ENCODE data around the gene MRPL32.

MRPL32 gene

DNA sequence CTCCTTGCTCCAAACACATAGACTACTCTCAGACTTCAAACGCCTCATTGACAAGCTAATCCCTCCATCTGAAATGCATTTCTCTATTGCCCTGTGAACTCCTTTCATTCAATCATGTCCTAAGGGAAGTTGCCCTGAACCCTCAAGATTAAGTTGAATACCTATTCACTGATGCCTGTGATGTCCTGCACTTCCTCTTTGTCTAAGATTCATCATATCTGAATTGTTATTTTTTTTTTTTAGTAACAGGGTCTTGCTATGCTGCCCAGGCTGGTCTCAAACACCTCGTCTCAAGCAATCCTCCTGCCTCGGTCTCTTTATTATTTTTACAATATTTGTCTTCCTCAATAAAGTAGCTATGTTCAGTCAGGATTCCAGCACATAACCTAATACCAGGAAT is 3.4 kb upstream of the MRPL32 start:
- no peak for FAIRE-seq

DNA sequence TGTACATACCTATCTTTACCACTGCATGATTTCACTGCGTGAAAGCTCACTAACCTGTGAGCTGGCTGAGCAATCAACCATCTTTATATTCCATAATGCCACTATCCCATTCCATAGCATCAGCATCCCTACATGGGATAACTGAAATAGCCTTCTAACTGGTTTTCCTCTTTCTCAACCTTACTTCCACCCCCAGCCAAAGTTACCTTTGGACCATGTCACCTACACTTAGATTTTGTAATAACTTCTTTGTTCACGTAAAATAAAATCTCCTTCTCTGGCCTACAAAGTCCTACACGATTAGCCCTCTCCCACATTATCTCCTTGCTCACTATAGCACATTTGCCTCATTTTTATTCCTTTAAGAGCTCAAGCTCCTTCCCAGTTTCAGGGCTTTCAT is 2.7 kb upstream of the MRPL32 start:
- no peak for FAIRE-seq

- FAIRE-seq: no peak
Observed at GRCh38 chr7:42930889-42931288, 1.3 kb upstream of the MRPL32 start.

DNA sequence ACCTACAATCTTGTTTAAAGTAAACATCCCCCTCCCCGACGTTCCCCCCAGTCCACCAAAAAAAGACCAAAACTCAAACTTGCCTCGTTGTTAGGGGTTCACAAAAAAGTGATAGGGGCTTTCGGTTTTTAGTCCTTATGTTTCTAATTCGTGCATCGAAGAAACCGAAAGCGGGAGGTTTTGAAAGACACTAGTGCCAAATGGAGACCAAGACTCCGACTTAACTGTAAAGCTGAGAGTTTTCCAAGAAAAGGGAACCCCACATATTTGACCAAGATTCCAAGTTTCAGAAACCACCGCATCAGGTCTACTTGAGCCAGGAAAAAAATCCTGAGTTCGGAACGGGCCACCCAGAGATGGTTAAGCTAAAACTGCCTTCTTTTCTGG is 736 bp upstream of the MRPL32 start:
- FAIRE-seq: no peak

DNA sequence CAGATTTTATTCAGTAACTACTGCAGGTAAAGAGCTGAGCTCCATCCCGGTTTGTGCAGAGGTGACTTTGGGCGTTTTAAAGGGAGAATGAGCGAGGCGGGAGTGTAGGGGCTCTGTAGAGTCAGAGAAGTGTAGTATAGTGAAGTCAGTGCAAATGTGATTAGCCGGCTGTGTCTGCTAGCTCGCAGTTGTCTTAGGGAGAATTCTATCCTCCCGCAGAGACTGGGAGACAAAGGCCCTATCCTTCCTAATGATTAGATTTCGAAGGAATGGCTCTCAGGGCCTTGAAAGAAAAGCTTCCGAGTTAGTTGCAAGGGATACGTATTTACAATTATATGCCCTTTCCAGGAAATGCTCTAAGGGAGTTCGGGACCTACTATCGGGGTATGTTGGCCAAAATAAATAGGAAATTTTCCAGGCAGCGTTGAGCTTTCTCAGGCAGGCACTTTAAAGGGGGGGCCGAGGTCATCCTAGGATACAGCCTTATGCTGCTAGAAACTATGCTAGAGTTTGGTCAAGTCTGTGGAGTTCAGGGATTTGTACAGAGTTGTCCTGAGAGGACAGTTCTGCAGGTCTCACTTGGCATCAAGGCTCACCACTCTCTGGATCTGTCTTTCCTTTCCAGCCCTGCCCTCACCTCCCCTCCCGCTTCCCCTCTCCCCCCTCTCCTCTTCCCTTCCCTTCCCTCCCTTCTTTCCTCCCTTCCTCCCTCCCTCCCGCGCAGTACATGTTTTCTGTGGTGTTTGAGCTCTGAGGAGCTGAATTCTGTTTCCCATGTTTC is 825 bp downstream of the MRPL32 start:
- no peak for FAIRE-seq

DNA sequence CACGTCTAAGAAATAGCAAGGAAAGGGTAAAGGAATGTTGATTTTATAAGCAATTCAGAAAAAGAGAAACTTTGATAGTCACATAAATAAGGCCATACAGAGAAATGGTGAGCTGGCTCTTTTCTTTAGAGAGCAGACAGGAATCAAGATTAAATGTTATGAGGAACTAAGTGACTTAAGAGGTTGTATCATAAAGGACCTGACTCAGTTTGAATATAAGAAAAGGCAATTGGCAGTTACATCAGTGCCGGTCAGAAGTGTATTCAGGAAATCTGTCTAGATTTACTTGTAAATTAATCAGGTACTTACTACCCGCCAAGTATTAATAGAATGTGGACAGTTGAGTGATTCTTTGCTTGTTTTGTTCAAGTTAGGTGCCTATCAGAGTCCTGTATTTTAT is 2.1 kb downstream of the MRPL32 start:
- no peak for FAIRE-seq

GRCh38 chr7:42935861-42936260 is 3.7 kb downstream of the MRPL32 start:
- no peak for FAIRE-seq

GRCh38 chr7:42939457-42940240 is 7.5 kb downstream of the MRPL32 start:
- FAIRE-seq: no peak

- FAIRE-seq: no peak
Observed at GRCh38 chr7:42940985-42941847, 9.0 kb downstream of the MRPL32 start.

- FAIRE-seq: no peak
Observed at GRCh38 chr7:42945821-42946626, 13.8 kb downstream of the MRPL32 start.

DNA sequence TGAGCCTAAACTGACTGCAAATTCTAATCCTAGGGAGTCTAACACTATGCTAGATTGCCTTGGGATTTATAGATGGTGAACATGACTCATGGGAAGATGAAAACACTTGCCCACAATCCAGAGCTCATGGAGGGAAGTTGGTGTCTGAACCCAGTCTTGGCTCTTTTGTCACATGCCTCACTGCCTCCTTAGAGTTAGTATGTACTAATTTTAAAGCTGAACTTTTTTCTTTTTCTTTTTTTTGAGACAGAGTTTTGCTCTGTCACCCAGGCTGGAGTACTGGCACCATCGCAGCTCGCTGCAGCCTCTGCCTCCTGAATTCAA is 14.4 kb downstream of the MRPL32 start:
- no peak for FAIRE-seq

- FAIRE-seq: no peak
Observed at GRCh38 chr7:42947521-42947920, 15.3 kb downstream of the MRPL32 start.

DNA sequence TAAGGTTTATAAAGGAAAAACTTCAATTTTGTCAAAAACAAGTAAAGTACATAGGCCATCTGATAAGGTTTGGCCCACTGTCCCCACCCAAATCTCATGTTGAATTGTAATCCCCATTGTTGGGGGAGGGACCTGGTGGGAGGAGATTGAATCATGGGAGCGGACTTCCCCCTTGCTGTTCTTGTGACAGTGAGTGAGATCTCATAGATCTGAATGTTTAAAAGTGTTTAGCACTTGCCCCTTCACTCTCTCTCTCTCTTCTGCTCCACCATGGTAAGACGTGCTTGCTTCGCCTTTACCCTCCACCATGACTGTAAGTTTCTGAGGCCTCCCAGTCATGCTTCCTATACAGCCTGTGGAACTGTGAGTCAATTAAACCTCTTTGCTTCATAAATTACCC is 18.2 kb downstream of the MRPL32 start:
- no peak for FAIRE-seq

GRCh38 chr7:42952328-42952727 is 20.2 kb downstream of the MRPL32 start:
- no peak for FAIRE-seq

- FAIRE-seq: no peak
Observed at GRCh38 chr7:42953994-42954393, 21.8 kb downstream of the MRPL32 start.

DNA sequence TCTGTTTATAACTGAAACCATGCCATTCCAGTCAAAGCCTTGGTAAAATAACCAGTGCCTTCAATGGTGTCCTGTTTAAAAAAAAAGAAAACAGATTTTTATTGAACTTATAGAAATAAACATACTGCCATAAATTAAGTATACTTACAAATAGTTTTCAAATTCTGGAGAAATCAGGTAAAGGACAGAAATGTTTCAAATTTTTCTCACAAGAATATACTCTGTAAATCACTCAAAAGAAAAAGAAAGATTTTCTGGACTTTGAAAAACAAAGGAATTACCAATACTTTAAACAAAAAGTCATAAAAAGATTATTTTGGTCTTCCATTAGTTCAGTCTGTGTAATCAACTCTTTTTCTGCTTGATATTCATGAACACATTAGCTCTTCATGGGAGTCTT is 23.9 kb downstream of the MRPL32 start:
- FAIRE-seq: no peak

GRCh38 chr7:42959549-42959948 is 27.4 kb downstream of the MRPL32 start:
- FAIRE-seq: no peak

DNA sequence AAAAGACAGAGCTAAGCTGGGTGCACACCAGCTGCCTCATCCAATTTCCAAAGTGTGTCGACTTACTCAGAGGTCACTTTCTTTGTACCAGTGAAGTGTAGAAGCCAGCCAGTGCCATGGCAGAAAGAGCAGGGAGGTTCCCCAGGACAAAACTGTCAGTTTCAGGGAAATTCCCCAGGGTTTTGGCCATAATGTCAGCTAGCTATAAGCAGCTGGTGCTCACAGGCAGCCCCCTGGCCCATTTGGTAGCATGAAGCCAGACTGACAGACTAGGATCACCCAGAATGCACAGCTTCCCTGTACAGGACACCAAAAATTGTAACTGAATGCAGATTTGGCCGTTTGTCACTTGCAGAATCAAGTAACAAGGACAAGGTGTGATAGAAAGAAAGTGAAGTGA is 28.6 kb downstream of the MRPL32 start:
- no peak for FAIRE-seq

DNA sequence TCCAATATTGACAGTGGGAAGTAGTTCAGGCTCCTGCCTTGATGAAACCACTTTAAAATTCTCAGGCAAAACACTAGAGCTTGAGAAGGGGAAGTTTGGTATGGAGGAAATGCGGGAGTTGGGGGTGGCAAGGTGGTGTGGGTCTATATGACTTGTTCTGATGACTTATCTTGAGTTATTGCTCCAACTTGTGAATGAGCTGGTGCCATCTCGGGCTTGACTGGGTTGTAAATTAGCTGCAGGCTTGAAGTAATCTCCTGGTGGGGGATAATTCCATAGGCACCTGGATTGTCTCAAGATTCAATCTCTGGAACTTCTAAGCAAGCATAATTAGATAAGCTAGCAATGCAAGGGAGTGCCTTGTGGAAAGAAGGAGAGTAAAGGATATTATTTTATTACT is 29.0 kb downstream of the MRPL32 start:
- no peak for FAIRE-seq

GRCh38 chr7:42964293-42964692 is 32.1 kb downstream of the MRPL32 start:
- FAIRE-seq: no peak

DNA sequence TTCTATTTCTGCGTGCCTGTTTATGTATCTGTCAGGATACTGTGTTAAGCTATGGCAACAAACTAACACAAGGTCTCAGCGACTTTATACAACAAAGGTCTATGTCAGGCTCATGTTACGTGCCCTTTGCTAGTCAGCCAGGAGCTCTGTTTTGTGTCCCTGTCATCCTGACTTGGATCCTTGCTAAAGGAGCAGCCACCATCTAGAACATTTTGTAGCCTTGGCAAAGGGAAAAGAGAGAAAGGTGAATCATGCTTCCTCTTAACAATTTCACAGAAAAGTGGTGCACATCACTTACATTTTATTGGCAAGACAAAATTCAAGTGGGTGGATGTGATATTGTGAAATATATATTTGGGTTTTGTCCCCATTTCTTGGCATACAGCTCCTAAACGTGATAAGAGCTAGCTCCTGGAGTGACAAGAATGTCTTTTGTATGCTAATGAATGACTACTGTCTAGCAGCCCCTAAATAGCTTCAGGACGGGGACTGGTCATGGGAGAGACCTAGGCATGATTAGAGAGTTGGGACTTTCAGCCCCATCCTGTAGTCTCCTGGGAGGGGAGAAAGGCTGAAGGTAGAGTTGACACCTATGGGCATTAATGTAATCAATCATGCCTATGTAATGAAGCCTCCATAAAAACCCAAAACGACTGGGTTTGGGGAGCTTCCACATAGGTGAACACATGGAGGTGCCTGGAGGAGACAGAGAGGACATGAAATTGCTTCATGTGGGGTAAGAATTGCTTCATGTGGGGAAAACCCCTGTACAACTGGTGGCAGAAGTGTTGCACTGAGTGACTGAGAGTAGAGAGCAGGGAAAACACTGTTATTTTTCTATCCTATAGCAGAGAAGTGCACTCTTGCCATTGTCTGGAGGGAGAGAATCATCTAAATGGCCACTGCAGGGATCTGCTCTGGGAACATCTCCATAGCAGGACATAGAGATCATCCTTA is 33.0 kb downstream of the MRPL32 start:
- FAIRE-seq: no peak

DNA sequence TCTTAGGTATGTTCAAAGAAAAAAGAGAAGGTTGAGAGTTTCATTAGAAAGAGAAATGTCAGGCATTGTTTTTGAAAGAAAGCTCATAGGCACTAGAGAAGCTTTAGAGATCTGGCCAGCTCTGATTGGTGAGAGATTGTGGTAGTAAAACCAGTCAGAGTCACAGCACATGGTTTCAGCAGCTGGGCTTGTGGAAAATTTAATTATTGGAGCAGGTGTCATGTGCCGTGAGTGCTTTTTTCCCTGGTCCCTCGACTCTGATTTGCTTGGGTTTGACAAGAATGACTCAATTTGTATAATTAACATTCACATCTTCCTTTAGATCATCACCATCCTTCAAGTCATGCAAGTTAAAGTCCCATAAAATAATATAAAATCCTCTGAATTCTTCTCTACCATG is 35.2 kb downstream of the MRPL32 start:
- no peak for FAIRE-seq

Data from islet of Langerhans (tissue), 1 donor.